GM23248 (cell line): ENCODE measurements around the gene TNNT2.

Source experiments
- EZH2 ChIP-seq: fragments of 200-600 bp; sonication (generic); IDR thresholded peaks from 2 replicates; pipeline ENCODE4 v1.6.1; 2018; ENCODE audit warnings: antibody characterized with exemption, mild to moderate bottlenecking; ENCODE audit not compliant: insufficient read depth, poor library complexity, severe bottlenecking
- EZH2phosphoT487 ChIP-seq: fragments of 200-600 bp; sonication (generic); IDR thresholded peaks from 2 replicates; pipeline ENCODE4 v1.6.1; 2018; ENCODE audit warnings: antibody characterized with exemption, moderate library complexity, mild to moderate bottlenecking, low read depth; ENCODE audit not compliant: insufficient read depth

- TF ChIP-seq EZH2 (no peak), EZH2phosphoT487 (no peak)
These were observed 19.7 kb downstream of the TNNT2 start for GRCh38 chr1:201357636-201358348.
